Tibial nerve (tissue), 3 donors: ENCODE data around the gene ARAP1.

ENCODE experiments used
- POLR2A ChIP-seq, 2 donors: fragments of 450-650 bp; IDR thresholded peaks; one replicate each; pipeline ENCODE4 v1.6.1; 2017; ENCODE audit warnings: antibody characterized with exemption in 2 of 2, mild to moderate bottlenecking in 2 of 2, moderate library complexity in 2 of 2
- TF ChIP-seq, protein P1 (sequence below), 5 experiments: fragments of 200-600 bp in 3 of 5; fragments of 450-650 bp in 2 of 5; sonication (generic) in 3 of 5; IDR thresholded peaks; one replicate each; pipeline ENCODE4 v1.5.1; 2016 to 2019; ENCODE audit warnings: antibody characterized with exemption in 5 of 5, mild to moderate bottlenecking in 3 of 5, moderate library complexity in 2 of 5

DNA sequence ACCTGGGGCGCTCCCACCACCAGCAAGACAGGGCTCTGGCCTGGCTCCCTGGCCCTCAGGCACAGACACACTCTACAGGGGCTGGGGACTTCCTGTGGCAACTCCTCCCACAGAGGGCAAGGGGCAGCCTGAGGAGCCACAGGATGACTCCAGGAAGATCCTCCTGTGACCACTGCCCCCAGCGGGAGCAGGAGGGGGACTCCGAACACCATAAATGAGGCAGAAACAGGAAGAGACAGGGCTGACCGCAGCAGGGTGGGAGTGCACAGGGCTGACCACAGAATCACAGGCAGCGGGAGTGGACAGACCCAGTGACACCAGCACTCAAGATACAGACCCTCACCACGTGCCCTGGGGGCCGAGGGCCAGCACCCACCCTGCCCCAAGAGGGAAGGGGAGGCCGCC lies 10.8 kb downstream of the ARAP1 start:
- TF ChIP-seq, protein P1, sequence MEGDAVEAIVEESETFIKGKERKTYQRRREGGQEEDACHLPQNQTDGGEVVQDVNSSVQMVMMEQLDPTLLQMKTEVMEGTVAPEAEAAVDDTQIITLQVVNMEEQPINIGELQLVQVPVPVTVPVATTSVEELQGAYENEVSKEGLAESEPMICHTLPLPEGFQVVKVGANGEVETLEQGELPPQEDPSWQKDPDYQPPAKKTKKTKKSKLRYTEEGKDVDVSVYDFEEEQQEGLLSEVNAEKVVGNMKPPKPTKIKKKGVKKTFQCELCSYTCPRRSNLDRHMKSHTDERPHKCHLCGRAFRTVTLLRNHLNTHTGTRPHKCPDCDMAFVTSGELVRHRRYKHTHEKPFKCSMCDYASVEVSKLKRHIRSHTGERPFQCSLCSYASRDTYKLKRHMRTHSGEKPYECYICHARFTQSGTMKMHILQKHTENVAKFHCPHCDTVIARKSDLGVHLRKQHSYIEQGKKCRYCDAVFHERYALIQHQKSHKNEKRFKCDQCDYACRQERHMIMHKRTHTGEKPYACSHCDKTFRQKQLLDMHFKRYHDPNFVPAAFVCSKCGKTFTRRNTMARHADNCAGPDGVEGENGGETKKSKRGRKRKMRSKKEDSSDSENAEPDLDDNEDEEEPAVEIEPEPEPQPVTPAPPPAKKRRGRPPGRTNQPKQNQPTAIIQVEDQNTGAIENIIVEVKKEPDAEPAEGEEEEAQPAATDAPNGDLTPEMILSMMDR (IDR thresholded peaks at IDR 0.05): no peak
- TF ChIP-seq POLR2A (IDR thresholded peaks at IDR 0.05): no peak
